Measurements from ENCODE around the gene IGF1R.

The IGF1R gene

DNA sequence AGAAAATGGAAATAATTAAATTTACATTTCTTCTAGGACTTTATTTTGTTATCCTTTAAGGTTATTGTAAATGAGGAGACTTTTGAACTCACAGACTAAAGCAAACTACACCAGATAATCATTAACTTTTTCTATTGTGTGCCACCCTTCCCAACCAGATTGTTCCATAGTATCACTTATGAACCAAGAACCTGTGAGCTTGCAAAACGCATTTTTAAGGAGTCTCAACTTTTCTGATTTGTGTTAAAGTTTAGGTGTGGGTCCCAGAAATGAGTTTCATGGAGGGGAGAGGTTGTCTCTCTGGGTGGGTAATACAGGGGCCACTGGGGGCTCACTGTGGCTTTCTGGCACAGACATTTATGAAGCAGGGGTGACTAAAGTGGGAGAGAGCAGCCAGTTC is 75.7 kb downstream of the IGF1R start:
- ChIA-PET POLR2A (no interaction called here), CTCF (interaction anchor here (1.6 kb wide), 1 partner anchor 17 kb away, joined by 4 read pairs; no protein-coding TSS in a partner anchor)
- TF ChIP-seq, protein P1, sequence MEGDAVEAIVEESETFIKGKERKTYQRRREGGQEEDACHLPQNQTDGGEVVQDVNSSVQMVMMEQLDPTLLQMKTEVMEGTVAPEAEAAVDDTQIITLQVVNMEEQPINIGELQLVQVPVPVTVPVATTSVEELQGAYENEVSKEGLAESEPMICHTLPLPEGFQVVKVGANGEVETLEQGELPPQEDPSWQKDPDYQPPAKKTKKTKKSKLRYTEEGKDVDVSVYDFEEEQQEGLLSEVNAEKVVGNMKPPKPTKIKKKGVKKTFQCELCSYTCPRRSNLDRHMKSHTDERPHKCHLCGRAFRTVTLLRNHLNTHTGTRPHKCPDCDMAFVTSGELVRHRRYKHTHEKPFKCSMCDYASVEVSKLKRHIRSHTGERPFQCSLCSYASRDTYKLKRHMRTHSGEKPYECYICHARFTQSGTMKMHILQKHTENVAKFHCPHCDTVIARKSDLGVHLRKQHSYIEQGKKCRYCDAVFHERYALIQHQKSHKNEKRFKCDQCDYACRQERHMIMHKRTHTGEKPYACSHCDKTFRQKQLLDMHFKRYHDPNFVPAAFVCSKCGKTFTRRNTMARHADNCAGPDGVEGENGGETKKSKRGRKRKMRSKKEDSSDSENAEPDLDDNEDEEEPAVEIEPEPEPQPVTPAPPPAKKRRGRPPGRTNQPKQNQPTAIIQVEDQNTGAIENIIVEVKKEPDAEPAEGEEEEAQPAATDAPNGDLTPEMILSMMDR (IDR thresholded peaks at IDR 0.05; ENCODE audit: control extremely low read depth, extremely low read depth, low read depth, missing control alignments): no peak

DNA sequence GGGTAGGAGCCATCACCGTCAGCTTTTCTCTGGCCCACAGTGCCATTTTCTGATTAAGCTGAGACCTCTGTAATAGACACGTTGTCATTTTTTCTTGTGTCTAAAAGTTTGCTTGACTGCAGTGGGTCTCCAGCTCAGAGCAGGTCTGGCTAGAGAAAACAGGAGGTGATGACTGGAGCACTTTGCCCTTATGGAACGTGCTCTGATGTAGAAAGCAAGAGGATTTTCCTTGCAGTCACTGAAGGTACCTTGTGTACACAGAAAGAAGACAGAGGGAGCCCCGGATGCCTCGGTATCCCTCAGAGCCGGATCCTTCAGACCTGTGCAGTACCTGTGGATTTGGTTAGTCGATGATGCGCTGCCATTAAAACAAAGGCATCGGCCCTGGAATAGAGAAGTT is 76.2 kb downstream of the IGF1R start:
- TF ChIP-seq, protein P1 (IDR thresholded peaks at IDR 0.05; ENCODE audit: control extremely low read depth, extremely low read depth, low read depth, missing control alignments): no peak
- DNase-seq (ENCODE audit: extremely low spot score): no peak
- ChIA-PET CTCF (interaction anchor here (1.6 kb wide), 1 partner anchor 18 kb away, joined by 4 read pairs; no protein-coding TSS in a partner anchor), POLR2A (no interaction called here)

More for the DNA sequence above, 75.7 kb downstream of the IGF1R start:
- no peak for DNase-seq (ENCODE audit: extremely low spot score)

DNA sequence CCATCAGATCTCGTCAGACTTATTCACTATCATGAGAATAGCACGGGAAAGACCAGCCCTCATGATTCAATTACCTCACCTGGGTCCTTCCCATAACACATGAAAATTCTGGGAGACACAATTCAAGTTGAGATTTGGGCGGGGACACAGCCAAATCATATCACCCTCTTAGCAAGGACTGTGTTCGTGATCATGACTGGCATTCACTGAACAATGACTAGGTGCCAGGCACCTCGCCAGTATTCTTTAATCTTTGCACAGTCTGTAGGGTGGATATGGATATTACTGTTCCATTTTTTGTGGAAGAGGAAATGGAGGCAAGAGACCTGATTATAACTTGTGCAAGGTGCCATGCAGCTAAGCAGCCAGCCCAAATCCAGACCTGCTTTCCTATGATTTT is 77.5 kb downstream of the IGF1R start:
- no peak for DNase-seq (ENCODE audit: extremely low spot score)
- ChIA-PET POLR2A (no interaction called here), CTCF (no interaction called here)
- TF ChIP-seq, protein P1 (IDR thresholded peaks at IDR 0.05; ENCODE audit: control extremely low read depth, extremely low read depth, low read depth, missing control alignments): no peak

DNA sequence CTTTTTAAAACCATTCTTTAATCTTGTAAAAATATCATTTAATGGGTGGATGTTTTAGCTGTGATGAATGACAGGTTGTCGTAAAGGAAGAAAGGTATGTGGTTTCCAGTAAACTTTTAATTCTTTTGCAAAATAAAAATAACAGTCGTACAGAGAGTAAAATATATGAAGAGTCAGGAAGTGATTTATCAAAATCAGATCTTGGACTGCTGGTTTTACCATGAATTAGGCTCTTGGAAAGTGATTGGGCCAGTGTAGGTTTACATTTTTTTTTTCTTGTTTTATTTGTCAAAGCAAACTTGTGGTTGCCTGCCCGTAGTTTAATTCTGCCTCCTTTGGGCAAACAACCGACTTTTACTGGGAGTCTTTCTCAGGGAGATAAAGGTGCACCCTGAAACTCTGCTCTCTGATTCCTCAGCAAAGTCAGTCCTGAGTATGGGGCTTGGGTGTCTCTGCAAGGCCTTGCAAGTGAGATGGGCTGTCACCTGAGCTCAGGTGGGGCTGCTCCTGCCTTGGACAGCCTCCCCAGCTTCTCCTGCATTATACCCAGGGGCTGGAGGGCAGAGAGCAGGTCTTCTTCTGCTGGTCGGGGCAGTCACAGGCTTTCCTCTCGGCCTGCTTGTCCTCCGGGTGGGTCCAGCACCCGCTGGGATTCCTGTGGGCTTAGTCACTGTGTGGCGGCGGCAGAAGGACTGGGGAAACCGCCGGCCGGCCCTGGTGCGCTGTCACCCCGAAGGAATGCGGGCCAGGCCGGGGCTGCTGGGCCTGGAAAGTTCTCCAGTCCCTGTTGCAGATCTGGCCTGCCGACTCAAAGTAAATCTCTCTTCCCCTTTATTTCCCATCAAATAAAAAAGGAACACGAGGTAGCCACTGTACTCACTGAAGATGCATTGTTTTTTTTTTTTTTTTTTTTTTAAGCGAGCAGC is 79.0 kb downstream of the IGF1R start:
- DNase-seq (ENCODE audit: extremely low spot score): no peak
- ChIA-PET CTCF (no interaction called here), POLR2A (interaction anchor here (0.7 kb wide), 1 partner anchor 32 kb away, joined by 4 read pairs; no protein-coding TSS in a partner anchor)
- TF ChIP-seq, protein P1 (IDR thresholded peaks at IDR 0.05; ENCODE audit: control extremely low read depth, extremely low read depth, low read depth, missing control alignments): no peak

DNA sequence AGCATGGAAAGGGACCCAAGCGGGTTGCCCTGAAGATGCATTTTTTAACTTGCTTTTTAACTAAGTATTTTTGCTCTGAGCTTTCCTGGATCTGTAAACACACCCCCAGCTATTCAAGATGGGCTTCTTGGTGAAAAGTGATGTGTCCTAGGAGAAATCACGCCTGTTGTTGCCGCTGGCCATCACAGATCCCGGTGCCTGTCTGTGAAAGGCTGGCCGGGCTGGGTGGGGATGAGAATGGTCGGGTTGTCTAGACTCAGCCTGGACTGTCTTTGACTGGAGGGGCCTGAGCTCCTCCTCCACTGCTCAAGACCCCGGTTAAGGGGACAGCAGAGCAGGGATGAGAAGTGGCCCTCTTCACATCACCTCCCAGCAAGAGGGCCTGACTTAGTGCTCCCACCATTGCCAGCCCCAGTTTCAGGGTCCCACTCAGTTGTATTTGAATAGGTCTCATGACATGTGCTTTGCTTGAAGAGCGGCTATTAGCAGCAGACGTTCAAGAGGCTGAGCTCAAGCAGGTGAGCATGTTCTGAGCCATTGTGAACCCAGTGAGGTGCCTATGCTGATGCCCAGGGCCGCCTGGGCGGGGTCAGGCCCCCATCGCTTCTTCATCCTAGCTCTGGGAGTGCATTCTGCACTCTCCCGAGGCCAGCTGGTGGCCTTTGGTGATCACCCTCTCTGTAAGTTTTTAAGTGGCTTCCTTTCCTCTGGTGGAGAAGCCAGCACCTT is 79.9 kb downstream of the IGF1R start:
- no peak for DNase-seq (ENCODE audit: extremely low spot score)
- ChIA-PET CTCF (interaction anchor here (0.6 kb wide), 1 partner anchor 209 kb away, joined by 3 read pairs; no protein-coding TSS in a partner anchor), POLR2A (interaction anchor here (0.7 kb wide), 1 partner anchor 31 kb away, joined by 4 read pairs; no protein-coding TSS in a partner anchor)
- TF ChIP-seq, protein P1 (IDR thresholded peaks at IDR 0.05; ENCODE audit: control extremely low read depth, extremely low read depth, low read depth, missing control alignments): no peak

DNA sequence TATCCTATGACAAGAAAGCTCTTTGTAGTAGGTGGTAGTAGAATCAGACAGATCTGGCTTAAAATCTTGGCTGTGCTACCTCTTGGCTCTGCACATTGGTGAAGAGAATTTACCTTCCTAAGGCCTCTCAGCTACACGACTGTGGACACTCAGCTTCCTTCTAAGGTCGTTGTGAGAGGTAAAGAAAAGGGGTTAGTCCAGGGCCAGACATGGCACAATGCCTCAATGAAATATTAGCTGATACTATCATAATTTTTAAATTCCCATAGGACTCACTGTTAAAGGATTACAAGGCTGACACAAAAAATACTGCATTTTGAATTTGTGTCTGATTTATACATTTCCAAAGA is 80.4 kb downstream of the IGF1R start:
- DNase-seq (ENCODE audit: extremely low spot score): no peak
- TF ChIP-seq, protein P1 (IDR thresholded peaks at IDR 0.05; ENCODE audit: control extremely low read depth, extremely low read depth, low read depth, missing control alignments): no peak
- POLR2A ChIA-PET: no interaction called here
- CTCF ChIA-PET: interaction anchor here (0.6 kb wide), 1 partner anchor 210 kb away, joined by 3 read pairs; no protein-coding TSS in a partner anchor

All from GM10248 (cell line).